Middle frontal gyrus (tissue), 1 donor: ENCODE results near the gene ZBTB5.
"Not testable (repeated sequence)": the region's sequence is repeated elsewhere in the genome, so short reads cannot be mapped to it uniquely, and the experiment has no call there.

Source experiments
- DNase-seq: peaks from one replicate; pipeline ENCODE4 v3.0.0-alpha.2; 2015; ENCODE audit warnings: low spot score; ENCODE audit errors: extremely low spot score

Gene ZBTB5

DNA sequence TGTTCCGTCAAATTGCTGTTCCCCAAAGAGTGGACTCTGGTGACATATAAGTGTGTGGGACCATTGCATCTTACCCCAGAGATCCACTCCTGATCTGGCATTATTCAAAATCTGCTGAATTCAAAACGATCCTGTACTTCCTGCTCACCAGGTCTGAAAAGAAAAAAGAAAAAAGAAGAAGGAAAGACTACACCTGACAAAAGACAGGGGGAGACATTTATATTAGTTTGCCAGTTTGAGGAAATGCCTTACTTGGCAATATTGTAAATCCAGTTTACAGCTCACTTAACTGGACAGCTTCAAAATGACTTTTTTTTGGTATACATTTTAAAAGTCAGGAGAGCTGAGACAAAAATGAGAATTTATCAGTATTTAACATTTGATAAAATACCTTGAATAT, 57.8 kb downstream of the ZBTB5 start:
- no peak for DNase-seq

DNA sequence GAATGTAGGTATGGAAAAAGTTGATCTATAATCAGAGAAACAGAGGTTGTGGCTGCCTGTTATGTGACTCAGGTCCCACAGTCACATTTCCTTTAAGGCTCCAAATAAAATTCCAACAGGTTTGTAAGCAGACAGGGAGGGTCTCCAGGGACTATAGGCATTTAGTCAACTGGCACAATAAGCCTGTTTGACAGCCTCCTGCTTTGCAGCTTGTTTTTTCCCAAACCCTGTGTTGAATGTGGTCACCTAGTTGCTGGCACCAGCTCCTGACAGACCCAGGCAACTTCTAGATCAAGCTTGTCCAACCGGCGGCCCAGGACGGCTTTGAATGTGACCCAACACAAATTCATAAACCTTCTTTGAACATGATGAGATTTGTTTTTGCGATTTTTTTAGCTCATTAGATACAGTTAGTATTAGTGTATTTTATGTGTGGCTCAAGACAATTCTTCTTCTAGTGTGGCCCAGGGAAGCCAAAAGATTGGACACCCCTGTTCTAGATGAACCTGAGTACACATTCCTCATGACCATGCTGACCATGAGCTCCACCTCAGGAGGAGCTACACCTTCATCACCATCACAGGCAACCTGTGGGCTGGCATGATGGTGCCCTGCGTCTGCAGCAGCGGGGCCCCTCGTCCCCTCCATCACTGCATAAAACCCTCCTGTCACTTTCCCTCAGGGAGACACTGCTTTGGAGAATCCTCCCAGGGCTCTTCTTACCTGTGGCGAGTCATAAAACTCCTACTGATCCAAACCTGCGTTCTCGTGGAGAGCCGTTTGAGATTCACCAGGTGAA, 58.4 kb downstream of the ZBTB5 start:
- DNase-seq: no peak

DNA sequence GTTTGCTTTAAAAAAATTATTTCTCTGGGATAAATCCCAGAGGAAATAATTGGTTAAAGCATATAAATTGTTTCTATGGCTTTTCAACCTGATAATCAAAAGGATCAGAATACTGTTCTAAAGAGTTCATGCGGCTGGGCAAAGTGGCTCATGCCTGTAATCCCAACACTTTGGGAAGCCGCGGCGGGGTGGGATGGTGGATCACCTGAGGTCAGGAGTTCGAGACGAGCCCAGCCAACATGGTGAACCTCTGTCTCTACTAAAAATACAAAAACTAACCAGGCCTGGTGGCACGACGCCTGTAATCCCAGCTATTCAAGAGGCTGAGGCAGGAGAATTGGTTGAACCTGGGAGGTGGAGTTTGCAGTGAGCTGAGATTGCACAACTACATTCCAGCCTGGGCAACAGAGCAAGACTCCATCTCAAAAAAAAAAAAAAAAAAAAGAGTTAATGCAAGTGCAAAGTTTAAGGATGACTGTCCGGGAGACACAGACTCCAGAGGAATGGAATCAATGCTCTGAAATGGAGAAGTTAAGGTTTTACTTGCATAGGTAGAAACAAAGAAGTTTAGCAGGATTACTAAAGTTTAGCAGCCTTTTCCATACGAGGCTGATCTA, 59.4 kb downstream of the ZBTB5 start:
- DNase-seq: no peak

DNA sequence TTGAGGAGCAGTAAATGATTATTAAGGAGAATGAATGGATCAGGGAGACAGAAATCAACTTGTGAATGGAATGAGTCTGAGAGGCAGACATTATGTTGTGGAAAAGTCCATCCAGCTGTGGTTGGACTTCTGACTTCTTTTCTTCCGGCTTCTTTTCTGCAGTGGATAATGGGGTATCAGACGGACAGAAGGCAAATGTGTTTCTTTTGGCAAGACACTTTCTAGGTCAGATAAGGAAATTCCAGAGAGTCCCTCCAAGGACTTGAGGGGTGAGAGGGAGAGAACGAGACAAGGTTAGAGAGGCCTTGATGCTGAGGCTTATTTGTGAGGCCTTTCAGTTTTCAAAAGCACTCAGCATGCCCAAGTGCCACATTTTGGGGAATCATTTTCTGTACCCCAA, 59.9 kb downstream of the ZBTB5 start:
- no peak for DNase-seq

DNA sequence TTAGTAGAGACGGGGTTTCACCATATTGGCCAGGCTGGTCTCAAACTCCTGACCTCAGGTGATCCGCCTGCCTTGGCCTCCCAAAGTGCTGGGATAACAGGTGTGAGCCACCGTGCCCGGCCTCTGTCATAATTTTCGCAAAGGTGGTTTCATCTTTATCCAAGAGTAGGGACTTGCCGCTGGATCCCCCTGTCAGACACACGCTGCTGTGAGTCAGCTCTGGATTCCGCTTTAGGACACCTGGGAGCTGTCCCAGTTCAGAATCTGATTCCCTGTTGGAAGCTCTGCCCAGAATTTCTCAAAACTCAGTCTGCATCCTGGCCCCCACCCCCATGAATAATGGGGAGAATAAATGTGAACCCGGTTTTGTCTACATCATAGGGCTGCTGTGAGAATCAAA, 60.7 kb downstream of the ZBTB5 start:
- no peak for DNase-seq

DNA sequence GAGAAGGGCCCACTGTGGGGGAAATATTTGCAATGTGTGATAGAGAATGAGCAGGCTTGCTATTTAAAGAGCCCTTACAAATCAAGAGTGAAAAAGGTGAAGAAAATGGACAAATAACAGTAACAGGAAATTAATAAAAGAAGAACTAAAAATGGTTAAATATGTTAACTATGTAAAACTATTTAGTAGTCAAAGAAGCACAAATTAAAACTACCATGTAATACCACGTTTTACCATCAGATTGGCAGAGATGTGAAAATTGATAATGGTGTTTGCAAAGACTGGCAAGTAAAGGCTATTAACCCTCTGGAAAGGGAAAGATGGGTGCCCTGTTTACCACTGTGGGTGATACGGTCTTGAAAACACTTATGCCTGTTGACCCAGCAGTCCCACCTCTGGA, 65.9 kb downstream of the ZBTB5 start:
- no peak for DNase-seq

DNA sequence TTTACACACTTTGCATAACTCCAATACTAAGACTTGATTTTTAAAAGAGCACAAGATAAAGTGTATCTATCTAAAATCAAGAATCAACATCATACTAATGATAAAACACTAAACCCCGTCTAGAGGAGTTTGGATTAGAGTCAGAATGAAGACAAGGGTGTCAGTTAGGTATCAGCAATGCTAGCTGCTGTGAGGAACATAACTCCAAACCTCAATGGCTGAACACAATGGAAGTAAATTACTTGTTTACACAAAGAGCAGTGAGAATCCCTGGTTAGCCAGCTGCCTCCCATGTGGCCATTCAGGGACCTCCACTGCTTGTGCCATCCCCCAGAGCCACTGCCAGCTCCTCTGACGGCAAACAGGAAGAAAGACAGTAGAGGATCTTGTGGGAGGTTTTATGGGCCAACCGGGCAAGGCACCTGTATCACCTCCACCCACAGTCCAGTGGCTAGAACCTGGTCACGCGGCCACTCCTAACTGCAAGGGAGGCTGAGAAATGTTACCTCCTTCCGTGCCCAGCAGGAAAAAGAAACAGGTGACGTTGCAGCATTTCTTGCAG, 66.7 kb downstream of the ZBTB5 start:
- DNase-seq: no peak

DNA sequence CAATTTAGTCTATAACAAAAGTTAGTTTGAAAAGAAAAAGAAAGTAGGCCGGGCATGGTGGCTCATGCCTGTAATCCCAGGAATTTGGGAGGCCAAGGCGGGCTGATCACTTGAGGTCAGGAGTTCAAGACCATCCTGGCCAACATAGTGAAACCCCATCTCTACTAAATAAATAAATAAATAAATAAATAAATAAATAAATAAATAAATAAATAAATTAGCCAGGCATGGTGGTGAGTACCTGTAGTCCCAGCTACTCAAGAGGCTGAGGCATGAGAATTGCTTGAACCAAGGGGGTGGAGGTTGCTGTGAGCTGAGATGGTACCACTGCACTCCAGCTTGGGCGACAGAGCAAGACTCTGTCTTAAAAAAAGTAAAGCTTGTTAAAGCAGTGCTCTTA, 67.3 kb downstream of the ZBTB5 start:
- DNase-seq: not testable (repeated sequence)

DNA sequence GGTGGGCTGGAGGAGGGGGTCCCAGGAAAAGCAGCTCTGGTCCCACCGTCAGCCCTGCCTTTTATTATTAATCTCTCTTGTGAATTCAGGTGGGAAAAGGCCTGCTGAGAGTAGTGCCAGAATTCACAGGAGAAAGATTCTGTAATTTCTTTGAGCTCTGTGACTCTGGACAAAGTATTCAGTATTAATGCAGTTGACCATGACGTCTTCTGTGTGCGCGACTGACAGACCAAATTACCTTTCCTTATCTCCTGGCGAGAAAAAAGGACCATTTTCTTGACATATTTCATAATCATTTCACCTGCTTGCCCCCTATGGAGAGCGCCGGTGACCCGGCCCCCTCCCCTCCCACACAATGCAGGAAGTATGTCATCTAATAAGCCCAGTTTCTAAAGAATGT, 69.6 kb downstream of the ZBTB5 start:
- no peak for DNase-seq

DNA sequence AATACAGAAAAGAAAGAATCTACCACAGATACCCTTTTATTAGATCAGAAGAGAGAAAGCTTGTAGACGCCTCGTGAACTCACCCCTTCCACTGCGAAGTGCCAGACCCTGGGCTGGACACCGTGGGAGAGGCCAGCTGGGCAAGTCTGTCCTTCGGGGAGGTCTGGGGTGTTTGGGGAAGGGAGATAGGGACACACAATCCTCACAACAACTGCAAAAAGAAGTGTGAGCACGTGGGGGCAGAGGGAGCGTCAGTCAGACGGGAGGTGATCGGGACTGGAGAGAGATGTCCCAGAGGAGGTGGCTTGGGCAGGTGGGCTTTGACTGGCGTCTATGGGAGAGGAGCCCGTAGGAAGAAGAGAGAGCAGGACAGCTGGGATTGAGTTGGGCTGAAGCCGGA, 70.0 kb downstream of the ZBTB5 start:
- no peak for DNase-seq

DNA sequence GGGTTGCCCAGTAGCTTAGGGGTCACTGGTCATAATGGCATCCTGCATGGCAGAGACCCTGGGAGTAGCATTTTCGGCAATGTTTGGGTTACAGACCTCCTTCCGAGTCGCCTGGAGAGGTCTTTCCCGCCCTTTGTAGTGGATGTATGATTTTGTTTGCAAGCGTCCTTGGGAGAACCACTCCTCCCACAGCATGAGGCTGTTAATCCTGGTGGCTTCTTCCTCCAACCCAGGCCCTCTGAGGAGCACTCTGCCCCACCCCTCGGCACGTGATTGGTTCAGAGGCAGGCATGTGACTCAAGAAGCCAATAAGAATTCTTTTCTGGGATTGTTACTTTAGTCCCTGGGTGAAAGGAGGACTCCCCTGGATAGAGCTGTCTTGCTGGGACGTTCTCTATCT, 73.0 kb downstream of the ZBTB5 start:
- DNase-seq: no peak

DNA sequence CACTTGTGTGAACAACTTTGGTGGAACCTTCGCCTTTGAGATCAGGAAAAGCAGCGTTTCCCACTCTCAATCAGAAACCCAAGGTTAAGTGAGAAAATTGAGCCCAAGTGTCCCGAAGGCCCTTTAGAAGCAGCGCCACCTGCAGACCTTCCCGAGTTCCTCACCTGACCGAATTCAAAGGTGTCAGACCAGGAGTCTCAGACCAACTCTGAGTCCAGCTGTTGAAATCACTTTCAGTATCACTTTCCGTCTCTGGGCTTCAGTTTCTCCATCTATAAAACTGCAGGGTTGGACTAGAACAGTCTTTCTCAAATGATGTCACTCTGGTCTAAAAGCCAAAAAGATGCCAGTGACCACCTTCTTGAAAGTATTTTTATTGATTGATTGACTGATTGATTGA, 74.5 kb downstream of the ZBTB5 start:
- DNase-seq: no peak
